NCI-H748 (cell line): ENCODE results near the gene STRC.
"Not testable (repeated sequence)": the region's sequence is repeated elsewhere in the genome, so short reads cannot be mapped to it uniquely, and the experiment has no call there.

ENCODE experiments used
- DNase-seq: peaks from one replicate; lab custom pipeline; 2025; ENCODE audit not compliant: unreplicated experiment; lab: John Stamatoyannopoulos, UW

Gene STRC

DNA sequence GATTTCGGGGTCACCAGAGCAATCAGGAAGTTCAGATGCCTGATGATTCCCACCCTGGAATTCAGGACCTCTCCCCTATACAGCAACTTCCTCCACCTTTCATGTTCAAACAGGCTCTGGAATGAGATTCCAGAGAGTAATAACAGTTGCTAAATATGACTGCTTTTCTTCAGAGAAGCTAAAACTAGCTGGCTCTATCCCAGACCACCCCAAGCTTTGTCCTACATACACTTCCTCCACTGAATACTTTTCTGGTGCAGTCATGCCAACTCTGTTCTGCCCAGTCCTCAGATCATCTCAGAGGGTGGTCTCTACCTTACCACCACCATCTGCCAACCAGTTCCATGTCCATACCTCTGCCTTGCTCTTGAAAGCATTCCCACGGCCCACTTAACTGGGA is 52.0 kb downstream of the STRC start:
- not testable (repeated sequence) for DNase-seq

DNA sequence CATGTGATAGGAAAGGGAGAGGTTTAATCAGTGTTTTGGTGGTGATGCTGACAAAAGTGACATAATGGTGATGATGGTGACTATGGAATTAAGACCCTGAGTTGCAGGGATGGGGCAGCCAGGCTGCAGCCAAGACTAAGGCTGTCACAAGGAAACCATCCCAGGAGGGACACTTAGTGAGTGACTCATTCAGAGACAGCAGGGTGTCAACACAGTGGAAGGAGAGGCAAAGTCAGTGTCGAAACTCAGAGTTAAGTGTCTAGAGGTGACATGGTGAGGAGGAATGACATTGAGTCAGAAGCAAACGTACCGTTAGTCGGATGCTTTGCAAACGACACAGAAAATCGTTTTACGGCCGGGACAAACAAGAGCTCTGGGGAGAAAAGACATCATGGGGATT is 54.8 kb downstream of the STRC start:
- DNase-seq: not testable (repeated sequence)

- not testable (repeated sequence) for DNase-seq
Observed at GRCh38 chr15:43562753-43563152, 55.8 kb downstream of the STRC start.

DNA sequence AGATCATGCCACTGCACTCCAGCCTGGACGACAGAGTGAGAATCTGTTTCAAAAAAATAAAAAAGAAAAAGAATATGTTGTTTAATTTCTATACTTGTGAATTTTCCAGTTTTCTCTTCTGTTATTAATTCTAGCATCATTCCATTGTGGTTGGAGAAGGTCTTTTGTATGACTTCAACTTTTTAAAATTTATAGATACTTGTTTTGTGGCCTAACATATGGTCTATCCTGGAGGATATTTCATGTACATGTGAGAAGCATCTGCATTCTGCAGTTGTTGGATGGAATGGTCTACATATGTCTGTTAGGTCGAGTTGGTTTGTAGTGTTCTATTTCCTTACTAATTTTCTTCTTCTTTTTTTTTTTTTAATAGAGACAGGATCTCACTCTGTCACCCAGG is 65.6 kb downstream of the STRC start:
- no peak for DNase-seq

DNA sequence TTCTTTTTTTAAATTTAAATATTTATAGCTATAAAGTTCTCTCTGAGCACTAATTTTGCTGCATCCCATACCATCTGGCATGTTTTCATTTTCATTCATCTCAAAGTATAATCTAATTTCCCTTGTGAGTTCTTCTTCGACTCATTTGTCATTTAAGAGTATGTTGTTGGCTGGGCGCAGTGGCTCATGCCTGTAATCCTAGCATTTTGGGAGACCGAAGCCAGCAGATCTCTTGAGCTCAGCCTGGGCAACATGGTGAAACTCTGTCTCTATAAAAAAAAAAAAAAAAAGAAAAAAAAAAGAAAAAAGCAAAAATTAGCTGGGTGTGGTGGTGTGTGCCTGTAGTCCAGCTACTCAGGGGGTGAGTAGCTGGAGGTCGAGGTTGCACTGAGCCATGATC is 66.3 kb downstream of the STRC start:
- no peak for DNase-seq

- no peak for DNase-seq
Observed at GRCh38 chr15:43550527-43551363, 67.9 kb downstream of the STRC start.
